CD4-positive, alpha-beta T cell treated with Interleukin-4 for 4 hours (primary cell): Measurements from ENCODE around the gene SRL.
"Not testable (repeated sequence)": the region's sequence is repeated elsewhere in the genome, so short reads cannot be mapped to it uniquely, and the experiment has no call there.

Source experiments
- DNase-seq: peaks from one replicate; pipeline ENCODE4 v3.0.0-alpha.2; 2020

SRL gene

GRCh38 chr16:4225075-4225474 is 16.8 kb downstream of the SRL start:
- DNase-seq: no peak

GRCh38 chr16:4220358-4220757 is 21.5 kb downstream of the SRL start:
- no peak for DNase-seq

- DNase-seq: no peak
These were observed 23.7 kb downstream of the SRL start for GRCh38 chr16:4218202-4218601.

GRCh38 chr16:4217204-4218131 is 24.4 kb downstream of the SRL start:
- no peak for DNase-seq

- DNase-seq: no peak
These were observed 25.3 kb downstream of the SRL start for GRCh38 chr16:4216596-4216995.

- DNase-seq: no peak
These were observed 26.8 kb downstream of the SRL start for GRCh38 chr16:4215106-4215505.

- no peak for DNase-seq
These were observed 27.7 kb downstream of the SRL start for GRCh38 chr16:4214215-4214621.

GRCh38 chr16:4213737-4214136 is 28.1 kb downstream of the SRL start:
- DNase-seq: no peak

- DNase-seq: no peak
These were observed 29.0 kb downstream of the SRL start for GRCh38 chr16:4212934-4213296.

- no peak for DNase-seq
These were observed 29.5 kb downstream of the SRL start for GRCh38 chr16:4212211-4212933.

- not testable (repeated sequence) for DNase-seq
These were observed 30.3 kb downstream of the SRL start for GRCh38 chr16:4211445-4212210.

GRCh38 chr16:4209666-4210065 is 32.2 kb downstream of the SRL start:
- no peak for DNase-seq

GRCh38 chr16:4208341-4208751 is 33.5 kb downstream of the SRL start:
- no peak for DNase-seq

GRCh38 chr16:4207683-4208340 is 34.1 kb downstream of the SRL start:
- DNase-seq: no peak

- no peak for DNase-seq
These were observed 34.7 kb downstream of the SRL start for GRCh38 chr16:4207229-4207628.

- no peak for DNase-seq
These were observed 35.2 kb downstream of the SRL start for GRCh38 chr16:4206680-4207079.

GRCh38 chr16:4205971-4206370 is 35.9 kb downstream of the SRL start:
- no peak for DNase-seq

GRCh38 chr16:4204521-4204920 is 37.4 kb downstream of the SRL start:
- no peak for DNase-seq

- DNase-seq: no peak
These were observed 38.1 kb downstream of the SRL start for GRCh38 chr16:4203748-4204147.

GRCh38 chr16:4202615-4203345 is 39.1 kb downstream of the SRL start:
- DNase-seq: no peak

GRCh38 chr16:4200781-4201137 is 41.1 kb downstream of the SRL start:
- no peak for DNase-seq
